ENCODE measurements around the gene SLC30A2.
A peak's percentile ranks its signal among the peaks of the same experiment; 100 is the strongest.

- TF ChIP-seq CTCF (IDR thresholded peaks at IDR 0.05) (peak in 1 of 7 experiments; percentile 4), POLR2A (IDR thresholded peaks at IDR 0.05) (no peak)
Observed at GRCh38 chr1:26094677-26095383, 48.9 kb upstream of the SLC30A2 start.
